Measurements from ENCODE around the gene IKBKE. TPM values are rescaled to one million over a fixed set of nuclear protein-coding genes. Genes with fewer than 3 reads are reported as not detected.

Gene IKBKE
- total RNA-seq, 1 donor from 2014 or later, result 7.6 TPM

- no peak for DNase-seq (ENCODE audit: low read depth, low spot score)
- Mint-ChIP-seq H3K9me3 (no peaks in the 10 kb centered on the region), H3K36me3 (ENCODE audit: low read depth) (peaks cover 17% of the 10 kb centered on the region), H3K27ac (ENCODE audit: unreplicated experiment) (no peak overlapping the region), H3K4me1 (peaks cover 22% of the 10 kb centered on the region), H3K4me3 (no peak overlapping the region), H3K27me3 (ENCODE audit: low read depth) (no peaks in the 10 kb centered on the region)
- no peak for TF ChIP-seq CTCF (conservative IDR thresholded peaks at IDR 0.05)
Measured at GRCh38 chr1:206453111-206453510, 17.2 kb upstream of the IKBKE start.

- no peak for TF ChIP-seq CTCF (conservative IDR thresholded peaks at IDR 0.05)
- peaks cover 17% of the 10 kb centered on the region for H3K4me1 Mint-ChIP-seq
- no peaks in the 10 kb centered on the region for H3K27me3 Mint-ChIP-seq (ENCODE audit: low read depth)
- no peak for DNase-seq (ENCODE audit: low read depth, low spot score)
- no peak overlapping the region for H3K4me3 Mint-ChIP-seq
- no peaks in the 10 kb centered on the region for H3K9me3 Mint-ChIP-seq
- peaks cover 11% of the 10 kb centered on the region for H3K36me3 Mint-ChIP-seq (ENCODE audit: low read depth)
- no peak overlapping the region for H3K27ac Mint-ChIP-seq (ENCODE audit: unreplicated experiment)
Measured at GRCh38 chr1:206455289-206455665, 15.0 kb upstream of the IKBKE start.

- Mint-ChIP-seq H3K36me3 (ENCODE audit: low read depth) (peaks cover 16% of the 10 kb centered on the region), H3K27ac (ENCODE audit: unreplicated experiment) (peak overlapping the region; percentile 3), H3K4me1 (peaks cover 17% of the 10 kb centered on the region), H3K9me3 (no peaks in the 10 kb centered on the region), H3K27me3 (ENCODE audit: low read depth) (no peaks in the 10 kb centered on the region), H3K4me3 (no peak overlapping the region)
- no peak for TF ChIP-seq CTCF (conservative IDR thresholded peaks at IDR 0.05)
- no peak for DNase-seq (ENCODE audit: low read depth, low spot score)
Measured at GRCh38 chr1:206455666-206456344, 14.5 kb upstream of the IKBKE start.

GRCh38 chr1:206456577-206457370 is 13.5 kb upstream of the IKBKE start:
- Mint-ChIP-seq H3K4me1 (peaks cover 20% of the 10 kb centered on the region), H3K27ac (ENCODE audit: unreplicated experiment) (no peak overlapping the region), H3K9me3 (no peaks in the 10 kb centered on the region), H3K27me3 (ENCODE audit: low read depth) (no peaks in the 10 kb centered on the region), H3K4me3 (no peak overlapping the region), H3K36me3 (ENCODE audit: low read depth) (peaks cover 23% of the 10 kb centered on the region)
- no peak for DNase-seq (ENCODE audit: low read depth, low spot score)
- TF ChIP-seq CTCF (conservative IDR thresholded peaks at IDR 0.05), result no peak

GRCh38 chr1:206457408-206458120 is 12.7 kb upstream of the IKBKE start:
- no peaks in the 10 kb centered on the region for H3K9me3 Mint-ChIP-seq
- H3K4me1 Mint-ChIP-seq, result peaks cover 23% of the 10 kb centered on the region
- no peaks in the 10 kb centered on the region for H3K27me3 Mint-ChIP-seq (ENCODE audit: low read depth)
- DNase-seq (ENCODE audit: low read depth, low spot score), result no peak
- TF ChIP-seq CTCF (conservative IDR thresholded peaks at IDR 0.05), result no peak
- no peak overlapping the region for H3K27ac Mint-ChIP-seq (ENCODE audit: unreplicated experiment)
- peaks cover 23% of the 10 kb centered on the region for H3K36me3 Mint-ChIP-seq (ENCODE audit: low read depth)
- H3K4me3 Mint-ChIP-seq, result no peak overlapping the region
